ENCODE results near the gene CSTPP1. TPM values are rescaled to one million over a fixed set of nuclear protein-coding genes. Genes with fewer than 3 reads are reported as not detected.
"Not testable (repeated sequence)": the region's sequence is repeated elsewhere in the genome, so short reads cannot be mapped to it uniquely, and the experiment has no call there.

The CSTPP1 gene
- total and polyA plus RNA-seq, 2 of the 4 experiments (the other 2 are of a cell fraction): 22.0 to 35.7 TPM

GRCh38 chr11:46927928-46928327 lies 8.6 kb upstream of the CSTPP1 start:
- BruUV-seq (replicated peaks); H2BK5ac ChIP-seq (ENCODE audit: low read depth, low read length, poor library complexity, severe bottlenecking); ATAC-seq (ENCODE audit: low read depth); H3K4me3 ChIP-seq (ENCODE audit: insufficient read depth, low read depth, low read length); H3K36me3 ChIP-seq (ENCODE audit: control insufficient read depth, insufficient read depth, low read length); in situ Hi-C loops (cut with MboI; ENCODE audit: low sequenced_read_pairs); POLR2A ChIA-PET (ENCODE audit: unreplicated experiment); H3K14ac ChIP-seq (replicated peaks; ENCODE audit: low read depth, low read length); H3K79me1 ChIP-seq (ENCODE audit: low read depth in 1 of 2, low read length in 2 of 2); intact Hi-C loops (cut with micrococcal nuclease); H2BK15ac ChIP-seq (ENCODE audit: low read depth, low read length); H4K8ac ChIP-seq (ENCODE audit: low read depth in 2 of 2, low read length in 2 of 2); H3K4me1 ChIP-seq (ENCODE audit: control insufficient read depth, insufficient read depth, low read length); H3K9ac ChIP-seq (ENCODE audit: low read depth, low read length); H2AK9ac ChIP-seq (replicated peaks; ENCODE audit: low read depth, low read length, poor library complexity); H2BK120ac ChIP-seq (ENCODE audit: low read depth, low read length); H3K9me3 ChIP-seq (ENCODE audit: control insufficient read depth, insufficient read depth, low read length); DNase-seq; H3K9me1 ChIP-seq (ENCODE audit: insufficient read depth, low read length); H3K18ac ChIP-seq (ENCODE audit: low read depth, low read length); CTCF ChIA-PET; H3K56ac ChIP-seq (ENCODE audit: extremely low read depth, insufficient read depth, low read length); H4K20me1 ChIP-seq (ENCODE audit: insufficient read depth, low read length); H3K23ac ChIP-seq (ENCODE audit: low read depth, low read length); H4K5ac ChIP-seq (ENCODE audit: low read depth, low read length); dilution Hi-C loops (cut with HindIII; ENCODE audit: low sequenced_read_pairs, unreplicated experiment); H2AK5ac ChIP-seq (ENCODE audit: low read depth, low read length); H2BK20ac ChIP-seq (ENCODE audit: low read depth, low read length); H3K27ac ChIP-seq (ENCODE audit: insufficient read depth, low read length); H4K91ac ChIP-seq (ENCODE audit: insufficient read depth, low read depth, low read length); H3K27me3 ChIP-seq (ENCODE audit: control insufficient read depth, insufficient read depth, low read length); H2AFZ ChIP-seq (replicated peaks; ENCODE audit: low read length, poor library complexity); H3K4me2 ChIP-seq (ENCODE audit: low read depth, low read length); H3K4ac ChIP-seq (ENCODE audit: low read depth, low read length): not testable (repeated sequence)
- WGBS, 2 experiments (ENCODE audit: extremely low coverage in 2 of 2, insufficient read length in 1 of 2): 50% methylated on average over 2 of the region's 4 CpGs; no CpG with 5 or more reads in 1 of the 2 experiments

- intact Hi-C loops (cut with micrococcal nuclease); H2AFZ ChIP-seq (replicated peaks; ENCODE audit: low read length, poor library complexity); H3K14ac ChIP-seq (replicated peaks; ENCODE audit: low read depth, low read length); H2BK5ac ChIP-seq (ENCODE audit: low read depth, low read length, poor library complexity, severe bottlenecking); H2AK5ac ChIP-seq (ENCODE audit: low read depth, low read length); H3K4ac ChIP-seq (ENCODE audit: low read depth, low read length); H2BK20ac ChIP-seq (ENCODE audit: low read depth, low read length); H3K9me3 ChIP-seq (ENCODE audit: control insufficient read depth, insufficient read depth, low read length); H3K79me1 ChIP-seq (ENCODE audit: low read depth in 1 of 2, low read length in 2 of 2); H3K4me3 ChIP-seq (ENCODE audit: insufficient read depth, low read depth, low read length); POLR2A ChIA-PET (ENCODE audit: unreplicated experiment); dilution Hi-C loops (cut with HindIII; ENCODE audit: low sequenced_read_pairs, unreplicated experiment); H3K18ac ChIP-seq (ENCODE audit: low read depth, low read length); H3K23ac ChIP-seq (ENCODE audit: low read depth, low read length); ATAC-seq (ENCODE audit: low read depth); H4K8ac ChIP-seq (ENCODE audit: low read depth in 2 of 2, low read length in 2 of 2); H3K36me3 ChIP-seq (ENCODE audit: control insufficient read depth, insufficient read depth, low read length); H3K4me1 ChIP-seq (ENCODE audit: control insufficient read depth, insufficient read depth, low read length); H3K27ac ChIP-seq (ENCODE audit: insufficient read depth, low read length); H3K56ac ChIP-seq (ENCODE audit: extremely low read depth, insufficient read depth, low read length); H3K9me1 ChIP-seq (ENCODE audit: insufficient read depth, low read length); H4K91ac ChIP-seq (ENCODE audit: insufficient read depth, low read depth, low read length); BruUV-seq (replicated peaks); H2BK120ac ChIP-seq (ENCODE audit: low read depth, low read length); H4K20me1 ChIP-seq (ENCODE audit: insufficient read depth, low read length); DNase-seq; H2BK15ac ChIP-seq (ENCODE audit: low read depth, low read length); H4K5ac ChIP-seq (ENCODE audit: low read depth, low read length); H3K4me2 ChIP-seq (ENCODE audit: low read depth, low read length); H2AK9ac ChIP-seq (replicated peaks; ENCODE audit: low read depth, low read length, poor library complexity); H3K9ac ChIP-seq (ENCODE audit: low read depth, low read length); in situ Hi-C loops (cut with MboI; ENCODE audit: low sequenced_read_pairs); H3K27me3 ChIP-seq (ENCODE audit: control insufficient read depth, insufficient read depth, low read length); CTCF ChIA-PET: not testable (repeated sequence)
- WGBS, 2 experiments (ENCODE audit: extremely low coverage in 2 of 2, insufficient read length in 1 of 2): no CpG with 5 or more reads among the region's 1 CpG
These were observed 7.9 kb upstream of the CSTPP1 start for GRCh38 chr11:46928701-46929100.
